Nephron progenitor cell (in vitro differentiated cells): ENCODE results near the gene ZNF836.

Source experiments
- DNase-seq: peaks from one replicate; pipeline ENCODE4 v3.0.0; 2021
- H3K27ac Mint-ChIP-seq: 2 replicates; pipeline ENCODE4 v1.8.0; 2021; ENCODE audit warnings: mild to moderate bottlenecking, moderate library complexity, mixed read lengths
- H3K27me3 Mint-ChIP-seq: 2 replicates; pipeline ENCODE4 v1.8.0; 2021; ENCODE audit warnings: mild to moderate bottlenecking, low read depth, mixed read lengths; ENCODE audit not compliant: poor library complexity
- H3K36me3 Mint-ChIP-seq: 2 replicates; pipeline ENCODE4 v1.8.0; 2021; ENCODE audit warnings: low read depth, mixed read lengths
- H3K4me1 Mint-ChIP-seq: 2 replicates; pipeline ENCODE4 v1.8.0; 2021; ENCODE audit warnings: mixed read lengths
- H3K4me3 Mint-ChIP-seq: 2 replicates; pipeline ENCODE4 v1.8.0; 2021; ENCODE audit warnings: mild to moderate bottlenecking, moderate library complexity, mixed read lengths
- H3K9me3 Mint-ChIP-seq: 2 replicates; pipeline ENCODE4 v1.8.0; 2021; ENCODE audit warnings: mild to moderate bottlenecking, moderate library complexity, mixed read lengths
- CTCF ChIP-seq: fragments of 200-600 bp; sonication (generic); IDR thresholded peaks from 2 replicates; pipeline ENCODE4 v1.5.0; 2021; ENCODE audit warnings: antibody characterized with exemption

Gene ZNF836

GRCh38 chr19:52198678-52199077, 27.3 kb upstream of the ZNF836 start:
- Mint-ChIP-seq H3K4me1 (peaks cover 6% of the 10 kb centered on the region), H3K9me3 (no peaks in the 10 kb centered on the region), H3K4me3 (no peak overlapping the region), H3K27ac (peak overlapping the region; percentile 42), H3K27me3 (no peaks in the 10 kb centered on the region), H3K36me3 (peaks cover 71% of the 10 kb centered on the region)
- TF ChIP-seq CTCF: no peak
- no peak for DNase-seq

GRCh38 chr19:52197964-52198363, 26.5 kb upstream of the ZNF836 start:
- Mint-ChIP-seq H3K36me3 (peaks cover 70% of the 10 kb centered on the region), H3K4me1 (peaks cover 9% of the 10 kb centered on the region), H3K4me3 (no peak overlapping the region), H3K27ac (no peak overlapping the region), H3K9me3 (no peaks in the 10 kb centered on the region), H3K27me3 (no peaks in the 10 kb centered on the region)
- no peak for TF ChIP-seq CTCF
- no peak for DNase-seq

GRCh38 chr19:52196256-52196967, 25.0 kb upstream of the ZNF836 start:
- Mint-ChIP-seq H3K36me3 (peaks cover 70% of the 10 kb centered on the region), H3K4me1 (peaks cover 24% of the 10 kb centered on the region), H3K4me3 (no peak overlapping the region), H3K27me3 (no peaks in the 10 kb centered on the region), H3K9me3 (no peaks in the 10 kb centered on the region), H3K27ac (no peak overlapping the region)
- DNase-seq: no peak
- TF ChIP-seq CTCF: no peak

DNA sequence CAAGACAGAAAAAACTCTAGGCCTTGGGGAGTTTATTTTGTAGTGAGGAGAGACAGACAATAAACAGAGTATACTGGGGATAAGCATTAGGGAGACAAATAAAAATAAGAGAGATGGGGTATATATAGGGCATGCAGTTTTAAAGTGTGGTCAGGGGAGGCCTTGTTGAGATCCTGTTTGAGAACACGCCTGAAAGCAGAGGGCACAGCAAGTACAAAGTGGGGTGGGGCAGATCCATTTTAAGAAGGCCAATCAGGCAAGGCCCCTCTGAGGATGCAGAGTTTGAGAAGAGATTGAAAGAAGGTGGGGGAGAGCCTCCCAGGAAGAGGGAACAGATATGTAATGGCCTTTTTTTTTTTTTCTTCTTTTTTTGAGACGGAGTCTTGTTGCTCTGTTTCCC, 20.5 kb upstream of the ZNF836 start:
- no peak for TF ChIP-seq CTCF
- H3K27ac Mint-ChIP-seq: peak overlapping the region; percentile 91
- no peaks in the 10 kb centered on the region for H3K27me3 Mint-ChIP-seq
- peaks cover 39% of the 10 kb centered on the region for H3K4me1 Mint-ChIP-seq
- no peaks in the 10 kb centered on the region for H3K9me3 Mint-ChIP-seq
- H3K4me3 Mint-ChIP-seq: peak overlapping the region; percentile 98
- DNase-seq: no peak
- H3K36me3 Mint-ChIP-seq: peaks cover 52% of the 10 kb centered on the region

DNA sequence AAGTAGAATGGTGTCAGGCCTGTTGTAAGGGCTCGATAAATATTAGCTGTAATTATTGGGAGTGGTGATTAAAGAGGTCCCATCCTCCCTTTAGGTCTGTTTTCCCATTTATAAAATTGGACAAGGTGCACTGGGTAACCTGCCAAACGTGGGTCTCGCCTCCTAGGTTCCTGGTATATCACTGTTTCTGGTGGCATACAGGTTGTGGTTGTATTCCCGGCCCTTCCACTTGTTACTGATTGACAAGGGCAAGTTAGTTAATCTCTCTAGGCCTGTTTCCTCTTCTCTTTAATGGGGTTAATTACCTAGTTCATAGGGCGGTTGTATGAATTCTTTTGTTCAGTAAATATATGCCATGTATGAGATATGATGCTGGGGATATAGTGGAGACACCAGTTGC, 20.0 kb upstream of the ZNF836 start:
- Mint-ChIP-seq H3K27me3 (no peaks in the 10 kb centered on the region), H3K27ac (peak overlapping the region; percentile 91), H3K36me3 (peaks cover 49% of the 10 kb centered on the region), H3K9me3 (no peaks in the 10 kb centered on the region), H3K4me3 (peak overlapping the region; percentile 98), H3K4me1 (peaks cover 39% of the 10 kb centered on the region)
- no peak for DNase-seq
- no peak for TF ChIP-seq CTCF
